ENCODE measurements around the gene EFR3B.
"Not testable (repeated sequence)": the region's sequence is repeated elsewhere in the genome, so short reads cannot be mapped to it uniquely, and the experiment has no call there.

EFR3B gene

GRCh38 chr2:25159949-25160348 is 118.1 kb downstream of the EFR3B start:
- Histone ChIP-seq H3K4me1 (ENCODE audit: control insufficient read depth in 1 of 2, insufficient read depth in 2 of 2, low read length in 2 of 2) (no peaks in the 10 kb centered on the region), H3K27ac (ENCODE audit: low read length) (no peak overlapping the region), H3K36me3 (ENCODE audit: control insufficient read depth in 1 of 2, insufficient read depth in 2 of 2, low read length in 2 of 2) (no peaks in the 10 kb centered on the region), H3K9me3 (ENCODE audit: control insufficient read depth in 1 of 2, low read length in 2 of 2) (no peaks in the 10 kb centered on the region), H3K4me3 (ENCODE audit: low read depth in 1 of 2, low read length in 2 of 2) (no peak overlapping the region), H3K27me3 (ENCODE audit: low read depth, low read length) (peaks cover 4% of the 10 kb centered on the region)

GRCh38 chr2:25160376-25160775 is 118.5 kb downstream of the EFR3B start:
- no peaks in the 10 kb centered on the region for H3K4me1 ChIP-seq (ENCODE audit: control insufficient read depth in 1 of 2, insufficient read depth in 2 of 2, low read length in 2 of 2)
- H3K36me3 ChIP-seq (ENCODE audit: control insufficient read depth in 1 of 2, insufficient read depth in 2 of 2, low read length in 2 of 2) = no peaks in the 10 kb centered on the region
- H3K4me3 ChIP-seq (ENCODE audit: low read depth in 1 of 2, low read length in 2 of 2) = no peak overlapping the region
- no peak overlapping the region for H3K27ac ChIP-seq (ENCODE audit: low read length)
- H3K27me3 ChIP-seq (ENCODE audit: low read depth, low read length) = peaks cover 4% of the 10 kb centered on the region
- no peaks in the 10 kb centered on the region for H3K9me3 ChIP-seq (ENCODE audit: control insufficient read depth in 1 of 2, low read length in 2 of 2)

GRCh38 chr2:25161055-25161781 is 119.3 kb downstream of the EFR3B start:
- Histone ChIP-seq H3K4me1 (ENCODE audit: control insufficient read depth in 1 of 2, insufficient read depth in 2 of 2, low read length in 2 of 2) (no peaks in the 10 kb centered on the region), H3K27me3 (ENCODE audit: low read depth, low read length) (peaks cover 10% of the 10 kb centered on the region), H3K9me3 (ENCODE audit: control insufficient read depth in 1 of 2, low read length in 2 of 2) (no peaks in the 10 kb centered on the region), H3K36me3 (ENCODE audit: control insufficient read depth in 1 of 2, insufficient read depth in 2 of 2, low read length in 2 of 2) (no peaks in the 10 kb centered on the region), H3K4me3 (ENCODE audit: low read depth in 1 of 2, low read length in 2 of 2) (peak overlapping the region; percentile 41 to 67), H3K27ac (ENCODE audit: low read length) (no peak overlapping the region)

GRCh38 chr2:25162061-25162460 is 120.2 kb downstream of the EFR3B start:
- Histone ChIP-seq H3K27me3 (ENCODE audit: low read depth, low read length) (peaks cover 12% of the 10 kb centered on the region), H3K4me3 (ENCODE audit: low read depth in 1 of 2, low read length in 2 of 2) (peak overlapping the region in 1 of 2 donors; percentile 41)
- not testable (repeated sequence) for H3K4me1 ChIP-seq (ENCODE audit: control insufficient read depth in 1 of 2, insufficient read depth in 2 of 2, low read length in 2 of 2); H3K27ac ChIP-seq (ENCODE audit: low read length); H3K9me3 ChIP-seq (ENCODE audit: control insufficient read depth in 1 of 2, low read length in 2 of 2); H3K36me3 ChIP-seq (ENCODE audit: control insufficient read depth in 1 of 2, insufficient read depth in 2 of 2, low read length in 2 of 2)

GRCh38 chr2:25164561-25164960 is 122.7 kb downstream of the EFR3B start:
- Histone ChIP-seq H3K9me3 (ENCODE audit: control insufficient read depth in 1 of 2, low read length in 2 of 2) (no peaks in the 10 kb centered on the region), H3K4me1 (ENCODE audit: control insufficient read depth in 1 of 2, insufficient read depth in 2 of 2, low read length in 2 of 2) (peaks cover 0 to 14% of the 10 kb centered on the region in 2 donors), H3K4me3 (ENCODE audit: low read depth in 1 of 2, low read length in 2 of 2) (no peak overlapping the region), H3K27me3 (ENCODE audit: low read depth, low read length) (peaks cover 29% of the 10 kb centered on the region), H3K27ac (ENCODE audit: low read length) (no peak overlapping the region), H3K36me3 (ENCODE audit: control insufficient read depth in 1 of 2, insufficient read depth in 2 of 2, low read length in 2 of 2) (no peaks in the 10 kb centered on the region)

- no peak overlapping the region for H3K4me3 ChIP-seq (ENCODE audit: low read depth in 1 of 2, low read length in 2 of 2)
- no peak overlapping the region for H3K27ac ChIP-seq (ENCODE audit: low read length)
- no peaks in the 10 kb centered on the region for H3K36me3 ChIP-seq (ENCODE audit: control insufficient read depth in 1 of 2, insufficient read depth in 2 of 2, low read length in 2 of 2)
- H3K4me1 ChIP-seq (ENCODE audit: control insufficient read depth in 1 of 2, insufficient read depth in 2 of 2, low read length in 2 of 2) = peaks cover 0 to 14% of the 10 kb centered on the region in 2 donors
- peaks cover 29% of the 10 kb centered on the region for H3K27me3 ChIP-seq (ENCODE audit: low read depth, low read length)
- H3K9me3 ChIP-seq (ENCODE audit: control insufficient read depth in 1 of 2, low read length in 2 of 2) = no peaks in the 10 kb centered on the region
Observed at GRCh38 chr2:25165992-25166875, 124.4 kb downstream of the EFR3B start.

- H3K9me3 ChIP-seq (ENCODE audit: control insufficient read depth in 1 of 2, low read length in 2 of 2) = no peaks in the 10 kb centered on the region
- peak within 1 kb of the TSS in 1 of 2 donors; percentile 63 for H3K4me3 ChIP-seq (ENCODE audit: low read depth in 1 of 2, low read length in 2 of 2)
- no peaks in the 10 kb centered on the region for H3K36me3 ChIP-seq (ENCODE audit: control insufficient read depth in 1 of 2, insufficient read depth in 2 of 2, low read length in 2 of 2)
- peaks cover 28% of the 10 kb centered on the region for H3K27me3 ChIP-seq (ENCODE audit: low read depth, low read length)
- peaks cover 0 to 14% of the 10 kb centered on the region in 2 donors for H3K4me1 ChIP-seq (ENCODE audit: control insufficient read depth in 1 of 2, insufficient read depth in 2 of 2, low read length in 2 of 2)
- no peak within 1 kb of the TSS for H3K27ac ChIP-seq (ENCODE audit: low read length)
Observed at GRCh38 chr2:25168256-25169072, 126.6 kb downstream of the EFR3B start, which contains the start of gene POMC. TSS of gene POMC (minus strand) at chr2:25168580. CDS start at chr2:25164772, 3,808 bp downstream.

GRCh38 chr2:25169073-25169470 is 127.2 kb downstream of the EFR3B start:
- Histone ChIP-seq H3K4me1 (ENCODE audit: control insufficient read depth in 1 of 2, insufficient read depth in 2 of 2, low read length in 2 of 2) (peaks cover 0 to 14% of the 10 kb centered on the region in 2 donors), H3K4me3 (ENCODE audit: low read depth in 1 of 2, low read length in 2 of 2) (no peak overlapping the region), H3K27me3 (ENCODE audit: low read depth, low read length) (peaks cover 27% of the 10 kb centered on the region), H3K36me3 (ENCODE audit: control insufficient read depth in 1 of 2, insufficient read depth in 2 of 2, low read length in 2 of 2) (no peaks in the 10 kb centered on the region), H3K9me3 (ENCODE audit: control insufficient read depth in 1 of 2, low read length in 2 of 2) (no peaks in the 10 kb centered on the region), H3K27ac (ENCODE audit: low read length) (no peak overlapping the region)

- H3K9me3 ChIP-seq (ENCODE audit: control insufficient read depth in 1 of 2, low read length in 2 of 2) = no peaks in the 10 kb centered on the region
- peaks cover 0 to 14% of the 10 kb centered on the region in 2 donors for H3K4me1 ChIP-seq (ENCODE audit: control insufficient read depth in 1 of 2, insufficient read depth in 2 of 2, low read length in 2 of 2)
- no peak overlapping the region for H3K4me3 ChIP-seq (ENCODE audit: low read depth in 1 of 2, low read length in 2 of 2)
- H3K27ac ChIP-seq (ENCODE audit: low read length) = no peak overlapping the region
- peaks cover 26% of the 10 kb centered on the region for H3K27me3 ChIP-seq (ENCODE audit: low read depth, low read length)
- H3K36me3 ChIP-seq (ENCODE audit: control insufficient read depth in 1 of 2, insufficient read depth in 2 of 2, low read length in 2 of 2) = no peaks in the 10 kb centered on the region
Observed at GRCh38 chr2:25170888-25171287, 129.0 kb downstream of the EFR3B start.

- H3K27ac ChIP-seq (ENCODE audit: low read length) = no peak overlapping the region
- H3K4me1 ChIP-seq (ENCODE audit: control insufficient read depth in 1 of 2, insufficient read depth in 2 of 2, low read length in 2 of 2) = peaks cover 0 to under 1% of the 10 kb centered on the region in 2 donors
- H3K27me3 ChIP-seq (ENCODE audit: low read depth, low read length) = peaks cover 9% of the 10 kb centered on the region
- no peaks in the 10 kb centered on the region for H3K36me3 ChIP-seq (ENCODE audit: control insufficient read depth in 1 of 2, insufficient read depth in 2 of 2, low read length in 2 of 2)
- no peaks in the 10 kb centered on the region for H3K9me3 ChIP-seq (ENCODE audit: control insufficient read depth in 1 of 2, low read length in 2 of 2)
- H3K4me3 ChIP-seq (ENCODE audit: low read depth in 1 of 2, low read length in 2 of 2) = no peak overlapping the region
Observed at GRCh38 chr2:25173719-25174118, 131.8 kb downstream of the EFR3B start.

Data from muscle layer of duodenum (tissue), 2 donors.